MV-4-11 (cell line): ENCODE measurements around the gene KCNC3.

Experiments used
- DNase-seq: peaks from one replicate; lab custom pipeline; 2025; lab: John Stamatoyannopoulos, UW

The KCNC3 gene

GRCh38 chr19:50276370-50277063 is 52.7 kb downstream of the KCNC3 start:
- DNase-seq = no peak

GRCh38 chr19:50275577-50276368 is 53.4 kb downstream of the KCNC3 start:
- no peak for DNase-seq

GRCh38 chr19:50273821-50274220 is 55.4 kb downstream of the KCNC3 start:
- no peak for DNase-seq

GRCh38 chr19:50272263-50272897 is 56.8 kb downstream of the KCNC3 start:
- DNase-seq = no peak

- DNase-seq = no peak
Measured at GRCh38 chr19:50269653-50270052, 59.5 kb downstream of the KCNC3 start.

- DNase-seq = no peak
Measured at GRCh38 chr19:50268501-50268900, 60.7 kb downstream of the KCNC3 start.

- DNase-seq = no peak
Measured at GRCh38 chr19:50268041-50268440, 61.1 kb downstream of the KCNC3 start.

- no peak for DNase-seq
Measured at GRCh38 chr19:50266896-50267295, 62.3 kb downstream of the KCNC3 start.

GRCh38 chr19:50266041-50266440 is 63.1 kb downstream of the KCNC3 start:
- DNase-seq = no peak

- DNase-seq = no peak
Measured at GRCh38 chr19:50264483-50265186, 64.5 kb downstream of the KCNC3 start.

- DNase-seq = no peak
Measured at GRCh38 chr19:50263176-50263575, 66.0 kb downstream of the KCNC3 start.
